ENCODE data around the gene CUX1.
"Not testable (repeated sequence)": the region's sequence is repeated elsewhere in the genome, so short reads cannot be mapped to it uniquely, and the experiment has no call there.

The CUX1 gene

DNA sequence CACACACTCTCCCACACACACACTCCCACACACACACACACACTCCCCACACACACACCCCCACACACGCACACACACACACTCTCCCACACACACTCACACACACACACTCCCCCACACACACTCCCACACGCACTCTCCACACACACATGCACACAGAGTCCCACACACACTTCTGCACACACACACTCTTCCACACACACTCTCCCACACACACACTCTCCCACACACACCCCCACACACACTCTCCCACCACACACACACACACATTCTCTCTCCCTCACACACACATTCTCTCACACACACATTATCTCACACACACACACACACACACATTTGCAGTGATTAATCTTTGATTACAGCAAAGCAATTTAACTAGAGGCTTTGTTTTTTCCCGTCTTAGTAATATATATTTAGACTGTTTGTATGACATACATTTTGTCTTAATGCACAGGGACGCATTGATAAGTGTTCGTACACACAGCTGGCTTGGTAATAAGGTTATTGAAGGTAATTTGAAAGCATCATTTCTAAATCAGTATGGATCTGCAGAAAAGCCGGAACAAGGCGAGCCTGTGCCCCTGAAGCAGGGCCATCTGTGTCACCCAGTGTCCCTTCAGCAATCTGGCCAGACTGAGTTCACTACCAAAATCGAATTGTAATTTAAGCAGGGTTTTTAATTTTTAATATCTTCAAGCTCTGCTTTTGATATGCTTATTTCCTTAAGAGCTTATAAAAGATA is 399.3 kb downstream of the CUX1 start:
- no peak for DNase-seq (ENCODE audit: low spot score)

DNA sequence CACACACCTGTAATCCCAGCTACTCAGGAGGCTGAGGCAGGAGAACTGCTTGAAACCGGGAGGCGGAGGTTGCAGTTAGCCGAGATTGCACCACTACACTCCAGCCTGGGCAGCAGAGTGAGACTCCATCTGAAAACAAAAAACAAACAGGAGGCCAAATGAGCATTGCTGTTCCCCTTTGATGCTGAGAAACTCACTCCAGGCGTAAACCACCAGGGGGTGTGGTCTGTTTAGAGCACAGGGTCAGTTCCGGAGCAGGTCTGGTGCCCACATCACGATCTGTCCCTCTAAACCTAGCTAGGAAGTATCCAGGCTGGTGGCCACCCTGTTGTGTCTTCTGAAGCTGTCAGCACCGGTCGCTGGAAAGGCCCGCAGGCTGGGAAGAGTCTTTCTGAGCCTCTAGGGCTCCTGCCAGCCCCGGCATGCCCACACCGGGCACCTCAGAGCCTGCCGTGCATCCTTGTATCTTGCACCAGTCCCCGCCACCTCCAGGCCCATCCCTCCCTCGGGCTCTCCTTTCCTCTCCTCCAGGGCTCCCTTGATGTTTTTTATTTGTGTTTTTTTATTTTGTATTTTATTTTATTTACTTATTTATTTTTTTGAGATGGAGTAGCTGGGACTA is 402.9 kb downstream of the CUX1 start:
- DNase-seq (ENCODE audit: low spot score) = no peak

DNA sequence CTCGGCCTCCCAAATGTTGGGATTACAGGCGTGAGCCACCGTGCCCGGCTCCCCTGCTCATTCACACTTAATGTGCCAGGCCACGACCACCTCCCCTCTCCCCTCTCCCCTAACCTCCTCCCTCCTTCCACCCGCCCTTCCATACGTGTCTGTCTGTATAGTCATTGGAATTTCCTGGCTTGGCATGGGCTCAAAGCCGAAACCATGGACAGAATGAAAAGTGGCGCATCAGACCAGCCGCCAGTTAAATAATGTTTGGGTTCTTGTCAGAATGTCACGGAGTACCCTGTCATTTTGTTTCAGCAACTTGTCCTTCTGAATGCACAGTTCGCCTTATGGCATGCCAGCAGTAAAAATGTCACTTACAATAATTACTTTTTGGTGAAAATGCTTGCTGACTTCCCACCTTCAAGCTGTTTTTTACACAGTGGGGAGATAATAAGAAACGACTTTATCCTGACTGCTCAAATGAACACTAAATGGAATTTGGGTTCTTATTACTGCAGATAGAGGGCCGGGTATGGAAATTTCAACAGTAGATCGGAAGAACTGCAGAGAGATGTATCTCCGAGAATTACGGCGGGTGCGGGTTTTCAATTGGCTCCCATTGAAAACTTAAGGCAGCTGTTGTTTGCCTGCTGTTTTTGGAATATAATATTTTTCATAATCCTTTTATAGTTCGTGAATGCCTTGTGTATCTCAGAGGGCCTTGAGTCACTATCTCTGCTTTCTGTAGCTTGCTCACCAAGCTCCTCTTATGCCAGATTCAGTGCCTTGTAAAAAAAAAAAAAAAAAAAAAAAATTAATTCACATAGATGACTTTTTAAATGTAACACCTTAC is 403.8 kb downstream of the CUX1 start:
- DNase-seq (ENCODE audit: low spot score) = no peak

DNA sequence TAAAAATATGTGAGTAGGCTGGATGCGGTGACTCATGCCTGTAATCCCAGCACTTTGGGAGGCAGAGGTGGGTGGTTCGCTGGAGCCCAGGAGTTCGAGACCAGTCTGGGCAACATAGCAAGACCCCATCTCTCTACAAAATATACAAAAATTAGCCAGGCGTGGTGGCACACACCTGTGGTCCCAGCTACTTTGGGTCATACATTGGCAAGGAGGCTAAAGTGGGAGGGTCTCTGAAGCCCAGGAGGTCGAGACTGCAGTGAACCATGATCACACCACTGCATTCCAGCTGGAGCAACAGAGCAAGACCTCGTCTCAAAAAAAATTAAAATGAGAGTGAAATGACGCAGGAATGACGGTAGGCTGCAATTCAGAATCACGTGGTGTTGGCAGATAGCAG is 404.5 kb downstream of the CUX1 start:
- no peak for DNase-seq (ENCODE audit: low spot score)

DNA sequence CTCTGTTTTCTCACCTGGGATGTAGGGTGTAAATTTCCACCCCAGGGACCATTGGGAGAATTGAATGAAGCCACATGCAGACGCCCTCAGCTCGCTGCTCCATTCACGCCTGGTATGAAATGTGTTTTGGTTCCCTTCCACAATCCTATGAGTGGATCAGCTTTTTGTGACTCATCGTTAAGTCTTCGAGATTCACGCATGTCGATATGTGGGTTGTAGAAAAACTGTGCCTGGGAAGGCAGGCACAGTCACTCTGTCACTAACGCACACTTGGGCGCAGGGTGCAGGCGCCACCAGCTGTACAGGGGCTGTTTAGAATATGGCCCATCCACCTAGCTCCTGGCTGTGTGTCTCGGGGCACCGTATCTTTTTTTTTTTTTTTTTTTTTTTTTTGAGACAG is 405.0 kb downstream of the CUX1 start:
- DNase-seq (ENCODE audit: low spot score) = no peak

DNA sequence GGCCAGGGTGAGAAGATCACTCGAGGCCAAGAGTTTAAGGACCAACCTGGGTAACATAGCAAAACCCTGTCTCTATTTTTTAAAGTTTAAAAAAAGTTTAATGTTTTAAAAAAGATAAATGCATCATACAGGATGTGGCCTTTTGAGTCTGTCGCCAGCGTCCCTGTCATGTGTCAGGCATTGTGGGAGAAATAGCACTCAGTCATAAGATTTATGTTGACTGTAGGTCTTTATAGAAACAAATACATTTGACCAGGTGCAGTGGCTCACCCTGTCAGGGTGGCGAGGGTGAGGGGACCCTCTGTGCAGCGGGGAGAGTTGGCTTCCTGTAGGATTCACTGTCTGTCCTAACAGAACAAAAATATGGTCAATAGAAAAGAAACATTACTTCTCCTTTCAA is 405.8 kb downstream of the CUX1 start:
- DNase-seq (ENCODE audit: low spot score) = no peak

DNA sequence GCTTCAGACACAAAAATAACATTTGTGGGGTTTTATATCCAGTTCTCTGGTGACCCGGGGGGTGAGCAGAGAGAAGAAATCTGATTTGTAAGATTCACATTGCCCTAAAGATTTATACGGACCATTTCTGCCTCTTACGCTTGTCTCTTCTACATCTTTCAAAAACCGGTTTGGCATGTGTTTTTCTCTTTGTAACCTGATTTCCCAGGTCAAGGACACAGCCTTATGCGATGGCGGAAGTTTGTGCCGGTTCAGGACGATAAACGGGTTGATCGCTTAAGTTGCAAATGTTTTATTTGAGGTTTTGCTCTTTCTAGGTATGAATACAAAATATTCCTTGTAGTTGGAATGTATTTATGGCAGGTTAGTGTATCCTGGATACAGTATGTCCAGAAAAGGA is 407.6 kb downstream of the CUX1 start:
- no peak for DNase-seq (ENCODE audit: low spot score)

DNA sequence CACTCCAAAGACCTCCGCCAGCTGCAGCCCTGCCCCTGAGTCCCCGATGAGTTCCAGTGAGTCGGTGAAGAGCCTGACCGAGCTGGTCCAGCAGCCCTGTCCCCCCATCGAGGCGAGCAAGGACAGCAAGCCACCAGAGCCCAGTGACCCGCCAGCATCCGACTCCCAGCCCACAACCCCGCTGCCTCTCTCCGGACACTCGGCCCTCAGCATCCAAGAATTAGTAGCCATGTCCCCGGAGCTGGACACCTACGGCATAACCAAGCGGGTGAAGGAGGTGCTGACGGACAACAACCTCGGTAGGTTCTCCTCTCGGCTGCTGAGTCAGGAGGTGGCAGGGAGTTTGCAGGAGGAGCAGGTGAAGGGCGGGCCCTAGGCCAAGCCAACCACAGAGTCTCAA is 409.9 kb downstream of the CUX1 start:
- no peak for DNase-seq (ENCODE audit: low spot score)

DNA sequence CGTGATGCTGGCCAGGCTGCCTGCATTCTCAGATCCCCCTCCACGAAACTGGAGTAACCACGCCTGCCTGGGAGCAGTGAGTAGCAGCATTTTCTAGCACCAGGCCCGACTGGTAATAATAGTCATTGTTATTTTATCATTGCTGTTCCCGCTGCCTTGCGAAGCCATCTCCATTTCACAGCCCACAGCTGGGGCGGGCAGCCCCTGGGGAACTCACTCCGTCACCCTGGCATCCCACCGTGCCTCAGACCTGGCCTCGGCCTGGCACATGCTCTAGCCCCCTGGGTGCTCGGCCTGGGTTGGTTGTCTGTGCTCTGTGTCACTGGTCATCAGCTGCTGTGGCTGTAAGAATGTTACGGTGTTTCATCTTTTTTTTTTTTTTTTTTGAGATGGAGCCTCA is 411.5 kb downstream of the CUX1 start:
- DNase-seq (ENCODE audit: low spot score) = no peak

DNA sequence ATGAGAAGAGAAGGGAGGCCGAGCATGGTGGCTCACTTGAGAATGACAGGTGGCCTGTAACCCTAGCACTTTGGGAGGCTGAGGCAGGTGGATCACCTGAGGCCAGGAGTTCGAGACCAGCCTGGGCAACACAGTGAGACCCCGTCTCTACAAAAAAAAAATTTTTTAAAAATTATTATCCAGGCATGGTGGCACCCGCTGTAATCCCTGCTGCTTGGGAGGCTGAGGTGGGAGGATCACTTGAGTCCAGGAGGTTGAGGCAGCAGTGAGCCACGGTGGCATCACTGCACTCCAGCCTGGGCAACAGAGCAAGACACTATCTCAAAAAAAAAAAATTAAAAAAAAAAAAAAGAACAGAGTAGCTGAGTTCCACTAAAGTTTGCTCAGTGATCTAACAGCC is 412.7 kb downstream of the CUX1 start:
- DNase-seq (ENCODE audit: low spot score) = not testable (repeated sequence)

DNA sequence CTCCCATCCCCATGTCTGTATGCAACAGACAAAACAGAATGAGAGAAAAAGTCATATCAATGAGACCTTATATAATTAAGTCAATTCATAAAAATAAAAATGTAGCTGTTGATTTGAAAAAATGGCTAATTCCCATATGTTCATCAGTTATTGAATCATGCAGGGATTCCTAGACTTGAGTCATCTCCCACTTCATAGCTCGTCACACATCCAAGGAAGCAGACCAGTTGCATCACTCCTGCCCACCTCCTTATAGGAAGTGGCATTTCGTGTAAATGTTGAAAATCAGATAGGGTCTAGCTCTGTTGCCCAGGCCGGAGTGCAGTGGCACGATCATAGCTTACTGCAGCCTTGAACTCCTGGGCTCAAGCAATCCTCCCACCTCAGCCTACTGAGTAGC is 413.2 kb downstream of the CUX1 start:
- DNase-seq (ENCODE audit: low spot score) = no peak

DNA sequence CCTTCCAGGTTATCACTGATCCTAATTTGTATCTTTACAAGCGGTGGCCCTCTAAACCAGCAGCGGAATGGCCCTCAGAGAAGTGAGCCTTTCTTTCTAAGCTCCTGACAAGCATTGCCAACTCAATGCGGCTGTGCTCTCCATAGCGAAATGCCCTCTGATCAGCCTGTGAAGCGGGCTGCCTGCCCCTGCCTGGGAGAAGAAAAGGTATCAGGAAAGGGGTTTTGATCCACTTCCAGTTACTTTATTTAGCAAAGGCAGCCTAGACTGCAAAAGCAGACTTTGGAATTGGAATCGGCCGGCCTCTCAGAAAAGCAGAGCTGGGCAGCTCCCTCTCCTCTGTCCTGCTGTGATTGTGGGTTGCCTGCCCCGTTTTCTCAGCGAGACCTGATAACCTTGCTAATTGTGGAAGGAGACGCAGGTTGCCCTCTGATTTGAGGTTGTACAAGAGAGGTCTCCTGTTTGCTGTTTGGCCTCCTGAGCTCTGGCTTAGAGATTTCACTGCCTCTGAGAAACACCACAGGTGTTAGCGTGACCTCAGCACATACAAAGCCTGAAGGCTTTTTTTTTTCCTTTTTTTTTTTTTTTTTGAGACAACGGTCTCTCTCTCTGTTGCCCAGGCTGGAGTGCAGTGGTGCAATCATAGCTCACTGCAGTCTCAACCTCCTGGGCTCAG is 415.3 kb downstream of the CUX1 start:
- DNase-seq (ENCODE audit: low spot score) = no peak

DNA sequence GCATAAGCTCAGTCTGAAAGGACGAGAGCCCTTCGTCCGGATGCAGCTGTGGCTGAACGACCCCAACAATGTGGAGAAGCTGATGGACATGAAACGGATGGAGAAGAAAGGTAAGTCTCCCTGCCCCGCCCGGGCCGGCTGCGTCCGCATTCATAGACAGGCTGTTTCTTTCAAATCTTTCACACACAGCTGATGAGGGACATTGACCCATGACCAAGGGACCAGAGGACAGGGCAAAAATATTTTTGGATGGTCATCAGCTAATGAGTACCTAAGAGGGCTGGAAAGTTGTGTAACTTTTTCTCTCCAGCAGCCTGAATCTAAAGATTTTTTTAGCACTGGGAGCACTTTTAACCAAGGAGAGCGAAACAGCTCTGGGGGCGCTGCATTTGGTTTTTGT is 416.7 kb downstream of the CUX1 start:
- DNase-seq (ENCODE audit: low spot score) = no peak

DNA sequence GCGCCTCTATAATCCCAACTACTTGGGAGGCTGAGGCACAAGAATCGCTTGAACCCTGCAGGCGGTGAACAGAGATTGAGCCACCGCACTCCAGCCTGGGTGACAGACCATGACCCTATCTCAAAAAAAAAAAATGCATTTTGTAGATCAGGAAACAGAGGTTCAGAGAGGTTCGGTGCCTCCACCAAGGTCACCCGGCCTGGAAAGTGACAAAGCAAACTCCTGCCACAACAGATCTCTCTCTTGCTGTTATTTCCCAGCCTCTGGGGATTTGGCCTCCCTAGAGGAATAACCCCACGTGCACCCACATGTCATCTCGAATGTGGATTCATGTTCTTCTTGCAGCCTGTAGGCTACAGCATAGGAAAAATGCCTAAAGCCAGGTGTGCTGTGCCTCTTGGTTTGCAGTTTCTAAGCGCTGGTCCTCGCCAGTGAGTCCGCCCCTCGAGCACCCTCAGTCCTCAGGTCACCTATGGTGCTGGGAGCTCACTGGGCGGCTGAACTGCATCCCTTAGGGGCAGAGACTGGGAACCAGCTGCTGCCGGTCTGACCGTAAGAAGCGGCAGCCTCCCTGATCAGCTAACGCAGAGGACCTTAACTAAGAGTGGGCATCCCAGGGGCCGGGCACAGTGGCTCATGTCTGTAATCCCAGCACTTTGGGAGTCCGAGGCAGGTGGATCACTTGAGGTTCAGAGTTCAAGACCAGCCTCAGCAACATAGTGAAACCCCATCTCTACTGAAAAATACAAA is 417.6 kb downstream of the CUX1 start:
- no peak for DNase-seq (ENCODE audit: low spot score)

DNA sequence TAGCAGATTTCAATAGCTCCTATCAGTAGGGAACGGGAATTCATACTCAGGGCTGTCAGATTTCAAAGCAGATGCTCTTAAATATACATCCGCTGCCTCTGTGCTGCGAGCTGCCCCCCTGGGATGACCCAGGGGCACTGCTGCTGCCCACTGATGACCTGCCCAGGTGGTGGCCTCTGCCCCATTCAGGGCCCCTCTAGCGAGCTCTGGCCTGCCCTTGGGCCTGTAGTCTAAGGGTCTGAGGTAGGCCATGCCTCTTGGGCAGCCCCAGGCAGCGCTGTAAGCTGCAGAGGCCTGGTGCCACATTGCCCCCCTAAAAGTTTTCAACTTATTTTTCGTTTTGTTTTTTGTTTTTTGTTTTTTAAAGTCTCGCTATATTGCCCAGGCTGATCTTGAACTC is 418.7 kb downstream of the CUX1 start:
- DNase-seq (ENCODE audit: low spot score) = no peak

DNA sequence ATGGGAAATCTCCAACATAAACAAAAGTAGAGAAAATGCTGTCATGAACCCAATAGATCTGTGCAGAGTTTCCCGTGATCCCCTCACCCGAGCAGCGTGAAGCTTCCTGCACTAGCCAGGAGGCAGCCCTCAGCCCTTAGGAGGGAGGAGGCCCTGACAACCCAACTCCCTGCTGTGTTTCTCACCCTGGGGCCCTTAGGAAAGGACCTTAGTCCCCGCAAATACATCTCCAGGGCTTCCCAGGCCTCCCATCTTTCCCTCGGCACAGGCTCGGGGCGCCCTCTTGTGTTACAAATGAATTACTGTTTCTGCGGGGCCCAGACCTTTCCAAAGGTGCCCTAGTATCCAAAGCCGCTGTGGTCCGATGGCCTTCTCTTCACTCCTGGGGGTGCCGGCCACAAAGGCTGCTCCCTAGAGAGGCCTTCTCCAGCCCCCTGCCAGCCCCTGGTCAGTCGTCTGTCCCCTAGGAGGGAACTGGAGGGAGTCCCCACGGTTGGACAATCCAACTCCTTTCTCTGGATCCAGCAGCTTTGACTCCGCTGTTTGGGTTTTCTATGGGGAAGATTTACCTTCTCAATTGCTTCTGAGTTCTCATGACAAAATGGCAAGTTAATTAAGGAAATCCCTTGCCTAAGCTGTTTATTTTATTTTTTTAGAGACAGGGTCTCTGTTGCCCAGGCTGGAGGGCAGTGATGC is 419.3 kb downstream of the CUX1 start:
- DNase-seq (ENCODE audit: low spot score) = peak; percentile 72

DNA sequence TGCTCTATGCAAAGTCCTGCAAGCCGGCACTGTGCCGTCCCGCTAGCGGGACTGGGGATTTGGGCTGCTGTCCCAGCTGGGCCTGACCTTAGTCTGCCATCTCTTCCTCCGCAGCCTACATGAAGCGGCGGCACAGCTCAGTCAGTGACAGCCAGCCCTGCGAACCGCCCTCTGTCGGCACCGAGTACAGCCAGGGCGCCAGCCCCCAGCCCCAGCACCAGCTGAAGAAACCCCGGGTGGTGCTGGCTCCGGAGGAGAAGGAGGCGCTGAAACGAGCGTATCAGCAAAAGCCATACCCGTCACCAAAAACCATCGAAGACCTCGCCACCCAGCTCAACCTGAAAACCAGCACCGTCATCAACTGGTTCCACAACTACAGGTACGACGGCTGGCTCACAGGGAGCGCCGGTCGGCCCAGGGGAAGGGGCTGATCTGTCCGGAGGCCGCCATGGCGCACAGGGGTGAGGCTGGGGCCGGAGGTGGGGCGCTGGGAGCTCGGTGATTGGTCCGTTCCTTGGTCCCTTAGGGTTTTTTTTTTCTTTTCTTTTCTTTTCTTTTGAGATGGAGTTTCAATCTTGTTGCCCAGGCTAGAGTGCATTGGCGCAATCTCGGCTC is 421.9 kb downstream of the CUX1 start:
- DNase-seq (ENCODE audit: low spot score) = no peak

DNA sequence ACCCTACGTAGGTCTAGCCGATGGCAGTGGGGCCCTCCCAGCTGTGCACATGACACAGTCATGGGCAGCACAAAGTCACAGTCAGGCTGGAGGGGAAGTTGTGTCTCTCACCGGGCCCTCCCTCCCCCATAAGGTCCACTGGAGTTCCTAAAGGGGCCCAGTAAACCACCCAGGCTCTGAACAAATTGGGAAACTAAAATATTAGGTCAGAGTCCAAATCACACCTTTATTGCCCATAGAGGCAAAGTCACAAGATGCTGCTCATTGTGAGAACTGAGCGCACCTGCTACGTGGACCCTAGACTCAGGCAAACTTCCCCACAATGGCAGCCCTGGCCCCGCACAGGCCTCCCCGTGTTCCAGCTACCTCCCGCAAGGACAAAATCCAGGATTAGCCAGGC is 424.0 kb downstream of the CUX1 start:
- DNase-seq (ENCODE audit: low spot score) = no peak

DNA sequence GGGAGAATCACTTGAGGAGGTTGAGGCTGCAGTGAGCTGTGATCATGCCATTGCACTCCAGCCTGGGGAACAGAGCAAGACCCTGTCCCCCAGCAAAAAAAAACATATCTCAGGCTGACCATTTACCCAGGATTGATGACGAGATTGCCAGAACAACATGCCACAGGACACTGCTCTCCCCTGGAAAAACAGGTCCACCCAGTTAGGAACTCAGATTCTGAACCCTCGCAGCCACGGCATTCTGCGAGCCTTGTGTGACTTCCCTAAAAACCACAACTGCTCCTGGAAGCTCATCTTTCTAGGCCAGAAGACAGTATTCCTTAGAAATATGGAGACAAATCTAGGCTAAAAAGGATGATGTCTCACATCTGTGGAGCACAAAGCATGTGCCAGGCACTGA is 427.2 kb downstream of the CUX1 start:
- no peak for DNase-seq (ENCODE audit: low spot score)

DNA sequence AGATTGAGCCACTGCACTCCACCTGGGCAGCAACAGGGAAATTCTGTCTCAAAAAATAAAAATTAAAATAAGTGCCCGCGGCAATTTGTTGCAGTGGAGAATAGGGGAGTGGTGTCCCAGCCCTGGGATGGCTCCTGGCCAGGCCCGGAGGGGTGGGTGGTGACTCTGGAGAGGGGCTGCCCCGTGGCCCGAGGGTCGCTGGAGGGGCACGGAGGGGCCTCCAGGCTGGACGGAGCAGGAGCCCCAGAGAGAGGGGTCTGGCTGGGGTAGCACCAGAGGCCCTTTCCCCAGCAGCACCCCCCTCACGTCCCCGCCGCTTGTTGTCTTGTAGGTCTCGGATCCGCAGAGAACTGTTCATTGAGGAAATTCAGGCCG is 430.6 kb downstream of the CUX1 start:
- DNase-seq (ENCODE audit: low spot score) = no peak

Data from germinal center (tissue), 1 donor.